Cardiac fibroblast (primary cell): ENCODE results near the gene MLLT3.

Experiments
- DNase-seq, 2 donors: peaks; one replicate each; pipeline versions ENCODE4 v3.0.0 to v3.0.0-alpha.2; 2010; ENCODE audit warnings: low read depth in 2 of 2
- H3K4me3 ChIP-seq, 2 donors: replicated peaks in 1 of 2; 1 replicate in 1 of 2; 2 replicates in 1 of 2; pipeline ENCODE4 v1.5.1; 2011; ENCODE audit warnings: low read depth in 2 of 2, low read length in 2 of 2, mild to moderate bottlenecking in 2 of 2, moderate library complexity in 1 of 2
- TF ChIP-seq, protein P1 (sequence below): IDR thresholded peaks from one replicate; pipeline ENCODE4 v1.5.1; 2011; ENCODE audit warnings: low read depth, mild to moderate bottlenecking, low read length, inconsistent platforms

MLLT3 gene

GRCh38 chr9:20307621-20308020 is 314.7 kb downstream of the MLLT3 start:
- TF ChIP-seq, protein P1, sequence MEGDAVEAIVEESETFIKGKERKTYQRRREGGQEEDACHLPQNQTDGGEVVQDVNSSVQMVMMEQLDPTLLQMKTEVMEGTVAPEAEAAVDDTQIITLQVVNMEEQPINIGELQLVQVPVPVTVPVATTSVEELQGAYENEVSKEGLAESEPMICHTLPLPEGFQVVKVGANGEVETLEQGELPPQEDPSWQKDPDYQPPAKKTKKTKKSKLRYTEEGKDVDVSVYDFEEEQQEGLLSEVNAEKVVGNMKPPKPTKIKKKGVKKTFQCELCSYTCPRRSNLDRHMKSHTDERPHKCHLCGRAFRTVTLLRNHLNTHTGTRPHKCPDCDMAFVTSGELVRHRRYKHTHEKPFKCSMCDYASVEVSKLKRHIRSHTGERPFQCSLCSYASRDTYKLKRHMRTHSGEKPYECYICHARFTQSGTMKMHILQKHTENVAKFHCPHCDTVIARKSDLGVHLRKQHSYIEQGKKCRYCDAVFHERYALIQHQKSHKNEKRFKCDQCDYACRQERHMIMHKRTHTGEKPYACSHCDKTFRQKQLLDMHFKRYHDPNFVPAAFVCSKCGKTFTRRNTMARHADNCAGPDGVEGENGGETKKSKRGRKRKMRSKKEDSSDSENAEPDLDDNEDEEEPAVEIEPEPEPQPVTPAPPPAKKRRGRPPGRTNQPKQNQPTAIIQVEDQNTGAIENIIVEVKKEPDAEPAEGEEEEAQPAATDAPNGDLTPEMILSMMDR = no peak
- no peak for DNase-seq
- H3K4me3 ChIP-seq = no peak overlapping the region

DNA sequence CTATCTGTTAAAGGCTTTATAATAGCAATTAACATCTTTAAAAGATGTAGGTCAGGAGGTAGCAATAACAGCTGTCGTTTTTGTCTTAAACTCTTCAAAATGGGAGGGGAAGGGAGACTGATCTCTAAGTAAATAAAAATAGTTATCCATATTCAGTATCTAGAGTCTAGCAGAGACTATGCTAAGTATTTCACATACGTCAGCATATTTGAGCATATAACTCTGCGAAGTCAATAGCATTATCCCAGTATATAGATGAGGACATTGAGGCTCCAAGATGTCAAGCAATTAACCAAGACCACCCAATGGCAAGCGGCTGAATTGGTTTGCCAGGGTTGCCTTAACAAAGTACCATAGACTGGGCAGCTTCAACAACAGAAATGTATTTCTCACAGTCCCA is 316.8 kb downstream of the MLLT3 start:
- H3K4me3 ChIP-seq = no peak overlapping the region
- TF ChIP-seq, protein P1 = no peak
- no peak for DNase-seq

DNA sequence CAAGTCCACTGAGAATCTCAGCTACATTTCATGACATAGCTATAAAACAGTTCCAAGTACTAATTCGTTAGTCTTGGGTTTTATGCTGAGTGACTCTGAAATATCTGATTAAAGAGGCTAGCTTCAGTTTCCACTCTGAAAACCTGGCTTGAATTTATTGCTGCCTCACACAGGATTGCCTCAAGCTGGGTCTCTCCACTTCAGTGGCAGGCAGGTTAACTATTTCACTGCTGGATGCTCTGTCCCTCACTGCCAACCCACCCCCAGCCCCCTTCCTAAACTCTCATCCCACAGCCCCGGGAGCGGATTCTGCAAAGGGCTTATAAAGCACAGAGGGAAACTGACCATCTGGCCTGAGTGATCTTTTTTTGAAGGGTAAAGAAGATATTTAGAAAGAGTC is 318.3 kb downstream of the MLLT3 start:
- H3K4me3 ChIP-seq = no peak overlapping the region
- TF ChIP-seq, protein P1 = no peak
- no peak for DNase-seq

DNA sequence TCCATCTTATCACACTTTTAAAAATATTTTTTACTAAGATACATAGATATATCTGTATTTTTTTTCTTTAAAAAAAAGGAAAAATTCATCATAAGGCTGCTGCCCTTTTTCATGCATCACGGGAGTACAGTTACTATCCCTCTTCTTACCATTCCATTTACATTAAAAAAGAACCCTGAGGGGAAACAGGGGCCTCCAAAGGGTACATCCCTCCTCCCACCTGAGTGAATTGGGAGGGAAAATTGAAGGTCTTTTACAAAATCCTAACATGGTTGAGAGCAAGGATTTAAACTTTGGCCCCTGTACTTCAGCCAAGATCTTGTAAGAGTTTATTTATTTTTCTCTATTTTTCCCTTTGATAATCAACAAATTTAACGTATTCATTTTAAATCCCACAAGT is 319.2 kb downstream of the MLLT3 start:
- TF ChIP-seq, protein P1 = no peak
- no peak for DNase-seq

DNA sequence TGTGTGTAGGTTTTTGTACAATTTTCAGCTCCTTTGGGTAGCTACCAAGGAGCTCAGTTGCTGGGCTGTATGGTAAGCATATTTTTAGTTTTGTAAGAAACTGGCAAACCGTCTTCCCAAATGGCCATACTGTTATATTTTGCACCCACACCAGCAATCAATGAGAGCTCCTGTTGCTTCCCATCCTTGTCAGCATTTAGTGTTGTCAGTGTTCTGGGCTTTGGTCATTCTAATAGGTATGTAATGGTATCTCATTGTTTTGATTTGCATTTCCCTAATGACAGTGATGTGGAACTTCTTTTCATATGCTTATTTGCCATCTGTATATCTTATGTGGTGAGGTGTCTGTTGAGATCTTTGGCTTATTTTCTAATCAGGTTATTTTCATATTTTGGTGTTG is 320.1 kb downstream of the MLLT3 start:
- DNase-seq = no peak
- no peak overlapping the region for H3K4me3 ChIP-seq
- TF ChIP-seq, protein P1 = no peak

More for the DNA sequence above, 319.2 kb downstream of the MLLT3 start:
- no peak overlapping the region for H3K4me3 ChIP-seq

DNA sequence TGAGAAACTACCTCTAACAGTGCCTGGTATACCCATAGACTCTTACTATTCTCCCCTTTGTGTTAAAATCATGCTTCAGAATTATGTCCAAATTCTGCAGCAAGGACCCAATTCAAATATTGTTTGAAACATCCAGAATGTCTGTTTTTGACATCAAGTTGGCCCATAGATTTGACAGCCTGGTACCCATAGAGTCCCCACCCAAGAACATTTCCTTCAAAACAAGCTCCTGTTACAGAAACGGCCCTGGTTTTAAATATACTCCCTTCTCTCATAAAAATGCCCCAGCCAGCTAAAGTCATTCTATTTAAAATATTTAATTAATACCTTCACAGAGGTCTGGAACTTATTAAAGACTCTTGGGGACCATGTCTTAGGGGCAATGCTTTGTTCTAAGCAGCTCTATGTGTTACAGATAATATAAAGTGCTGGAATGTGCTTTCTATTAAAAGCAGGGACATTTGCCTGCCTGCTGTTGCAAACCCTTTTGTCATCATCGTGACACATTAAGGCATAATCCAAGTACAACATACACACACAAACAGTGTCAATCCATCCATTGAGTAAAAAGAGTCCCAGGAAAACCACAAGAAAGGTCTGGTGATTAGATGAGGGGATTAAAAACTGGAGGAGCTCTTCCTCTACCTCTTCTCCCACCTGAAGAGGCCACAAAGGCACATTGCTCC is 321.7 kb downstream of the MLLT3 start:
- TF ChIP-seq, protein P1 = no peak
- no peak overlapping the region for H3K4me3 ChIP-seq
- DNase-seq = peak in 1 of 2 donors; percentile 39

DNA sequence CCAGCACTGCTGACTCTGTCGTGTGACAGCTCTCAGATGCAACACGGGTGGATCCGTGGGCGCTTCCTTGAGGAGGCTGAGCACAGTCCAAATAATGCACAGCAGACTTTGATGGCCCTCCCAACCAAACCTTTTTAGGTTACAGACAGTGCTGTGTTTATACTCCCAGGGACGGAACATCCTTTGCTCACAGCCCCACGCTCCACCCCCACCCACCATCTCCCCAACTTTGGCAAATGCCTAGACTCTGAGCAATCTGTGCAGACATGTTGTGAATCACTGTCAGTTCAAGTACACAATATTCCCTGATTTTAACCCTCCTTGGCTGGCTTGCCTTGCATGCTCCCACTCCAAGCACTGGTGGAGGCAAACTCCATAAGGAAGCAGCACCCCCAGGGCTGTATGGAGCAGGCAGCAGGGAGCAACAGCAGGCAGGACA is 324.6 kb downstream of the MLLT3 start:
- TF ChIP-seq, protein P1 = no peak

More for the DNA sequence above, 324.6 kb downstream of the MLLT3 start:
- DNase-seq = peak; percentile 17 to 92
- no peak overlapping the region for H3K4me3 ChIP-seq
